ENCODE data around the gene ACADS. TPM values are rescaled to one million over a fixed set of nuclear protein-coding genes. Genes with fewer than 3 reads are reported as not detected.

ACADS gene
- total RNA-seq, 1 experiment from 2014 or later = 11.0 TPM

DNA sequence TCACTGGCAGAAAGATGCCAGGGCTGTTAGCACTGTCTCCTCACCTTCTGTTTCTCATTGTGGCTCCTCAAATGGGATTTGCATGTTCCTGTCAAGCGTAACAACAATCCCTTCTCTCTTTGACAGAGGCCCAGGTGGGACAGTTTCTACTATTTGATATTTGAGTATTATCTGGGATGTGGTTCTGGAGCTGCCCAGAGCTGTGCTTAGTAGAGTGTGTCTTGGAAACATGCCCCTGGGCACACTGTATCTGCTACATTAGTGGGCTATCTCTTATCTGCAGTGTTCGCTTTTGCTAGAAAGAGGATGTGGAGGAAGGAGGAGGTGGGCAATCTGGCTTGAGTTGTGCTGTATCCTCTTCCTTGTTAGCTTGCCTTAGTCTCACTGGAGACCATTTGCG, 3.8 kb upstream of the ACADS start:
- H3K27ac Mint-ChIP-seq = no peak overlapping the region
- CTCF ChIA-PET = no interaction called here
- H3K4me3 Mint-ChIP-seq = no peak overlapping the region
- POLR2A ChIA-PET = no interaction called here
- no peaks in the 10 kb centered on the region for H3K9me3 Mint-ChIP-seq
- peaks cover 4% of the 10 kb centered on the region; the same call in 1 of the 2 replicates for H3K27me3 Mint-ChIP-seq (ENCODE audit: low read depth)
- peaks cover 61% of the 10 kb centered on the region for H3K36me3 Mint-ChIP-seq
- no peak for ATAC-seq
- peaks cover 13% of the 10 kb centered on the region for H3K4me1 Mint-ChIP-seq
- TF ChIP-seq NFE2L1 (CRISPR knock-in tag; IDR thresholded peaks at IDR 0.05) (no peak), GTF2I (CRISPR knock-in tag; conservative IDR thresholded peaks at IDR 0.05) (no peak), ELF4 (CRISPR knock-in tag; IDR thresholded peaks at IDR 0.05; ENCODE audit: low read depth) (no peak), ZNF219 (CRISPR knock-in tag; IDR thresholded peaks at IDR 0.05; ENCODE audit: borderline replicate concordance) (no peak), HMGXB4 (CRISPR knock-in tag; IDR thresholded peaks at IDR 0.05) (no peak), NR2C2 (CRISPR knock-in tag; IDR thresholded peaks at IDR 0.05) (no peak), ZNF425 (CRISPR knock-in tag; conservative IDR thresholded peaks at IDR 0.05) (no peak), ZNF396 (CRISPR knock-in tag; IDR thresholded peaks at IDR 0.05; ENCODE audit: borderline replicate concordance) (no peak), ERG (CRISPR knock-in tag; IDR thresholded peaks at IDR 0.05) (no peak), USF2 (CRISPR knock-in tag; IDR thresholded peaks at IDR 0.05) (no peak)
- TF ChIP-seq, protein P1, sequence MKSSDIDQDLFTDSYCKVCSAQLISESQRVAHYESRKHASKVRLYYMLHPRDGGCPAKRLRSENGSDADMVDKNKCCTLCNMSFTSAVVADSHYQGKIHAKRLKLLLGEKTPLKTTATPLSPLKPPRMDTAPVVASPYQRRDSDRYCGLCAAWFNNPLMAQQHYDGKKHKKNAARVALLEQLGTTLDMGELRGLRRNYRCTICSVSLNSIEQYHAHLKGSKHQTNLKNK (CRISPR knock-in tag; IDR thresholded peaks at IDR 0.05) = no peak
- TF ChIP-seq, protein P2, sequence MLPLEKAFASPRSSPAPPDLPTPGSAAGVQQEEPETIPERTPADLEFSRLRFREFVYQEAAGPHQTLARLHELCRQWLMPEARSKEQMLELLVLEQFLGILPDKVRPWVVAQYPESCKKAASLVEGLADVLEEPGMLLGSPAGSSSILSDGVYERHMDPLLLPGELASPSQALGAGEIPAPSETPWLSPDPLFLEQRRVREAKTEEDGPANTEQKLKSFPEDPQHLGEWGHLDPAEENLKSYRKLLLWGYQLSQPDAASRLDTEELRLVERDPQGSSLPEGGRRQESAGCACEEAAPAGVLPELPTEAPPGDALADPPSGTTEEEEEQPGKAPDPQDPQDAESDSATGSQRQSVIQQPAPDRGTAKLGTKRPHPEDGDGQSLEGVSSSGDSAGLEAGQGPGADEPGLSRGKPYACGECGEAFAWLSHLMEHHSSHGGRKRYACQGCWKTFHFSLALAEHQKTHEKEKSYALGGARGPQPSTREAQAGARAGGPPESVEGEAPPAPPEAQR (CRISPR knock-in tag; IDR thresholded peaks at IDR 0.05) = no peak
- no peak for DNase-seq (ENCODE audit: low spot score)

DNA sequence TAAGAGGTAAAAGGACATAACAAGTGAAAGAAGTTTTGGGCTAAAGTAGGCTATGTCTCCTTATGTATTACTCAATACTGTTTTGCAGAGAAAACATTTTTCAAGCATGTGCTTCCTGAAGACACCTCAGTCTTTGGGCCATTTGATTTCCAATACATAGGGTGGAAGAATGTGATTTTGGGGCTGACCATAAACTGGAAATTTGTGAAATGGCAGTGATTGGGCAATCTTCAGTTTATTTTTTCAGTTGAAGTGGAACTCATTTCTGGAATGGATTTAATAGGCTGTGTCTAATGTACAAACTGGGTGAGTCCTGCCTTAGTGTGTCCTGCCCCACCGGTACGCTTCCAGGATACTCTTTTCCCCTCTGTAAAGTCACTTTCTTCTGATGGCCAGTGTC, 2.8 kb upstream of the ACADS start:
- Mint-ChIP-seq H3K27ac (no peak overlapping the region), H3K9me3 (no peaks in the 10 kb centered on the region), H3K36me3 (peaks cover 52% of the 10 kb centered on the region), H3K27me3 (ENCODE audit: low read depth) (peaks cover 4% of the 10 kb centered on the region; the same call in 1 of the 2 replicates), H3K4me1 (peaks cover 13% of the 10 kb centered on the region), H3K4me3 (no peak overlapping the region)
- DNase-seq (ENCODE audit: low spot score) (no peak), ATAC-seq (no peak)
- ChIA-PET CTCF (no interaction called here), POLR2A (no interaction called here)
- no peak for TF ChIP-seq USF2 (CRISPR knock-in tag; IDR thresholded peaks at IDR 0.05)
- no peak for TF ChIP-seq NFYB (CRISPR knock-in tag; conservative IDR thresholded peaks at IDR 0.05; ENCODE audit: low read depth)
- TF ChIP-seq, protein P3, sequence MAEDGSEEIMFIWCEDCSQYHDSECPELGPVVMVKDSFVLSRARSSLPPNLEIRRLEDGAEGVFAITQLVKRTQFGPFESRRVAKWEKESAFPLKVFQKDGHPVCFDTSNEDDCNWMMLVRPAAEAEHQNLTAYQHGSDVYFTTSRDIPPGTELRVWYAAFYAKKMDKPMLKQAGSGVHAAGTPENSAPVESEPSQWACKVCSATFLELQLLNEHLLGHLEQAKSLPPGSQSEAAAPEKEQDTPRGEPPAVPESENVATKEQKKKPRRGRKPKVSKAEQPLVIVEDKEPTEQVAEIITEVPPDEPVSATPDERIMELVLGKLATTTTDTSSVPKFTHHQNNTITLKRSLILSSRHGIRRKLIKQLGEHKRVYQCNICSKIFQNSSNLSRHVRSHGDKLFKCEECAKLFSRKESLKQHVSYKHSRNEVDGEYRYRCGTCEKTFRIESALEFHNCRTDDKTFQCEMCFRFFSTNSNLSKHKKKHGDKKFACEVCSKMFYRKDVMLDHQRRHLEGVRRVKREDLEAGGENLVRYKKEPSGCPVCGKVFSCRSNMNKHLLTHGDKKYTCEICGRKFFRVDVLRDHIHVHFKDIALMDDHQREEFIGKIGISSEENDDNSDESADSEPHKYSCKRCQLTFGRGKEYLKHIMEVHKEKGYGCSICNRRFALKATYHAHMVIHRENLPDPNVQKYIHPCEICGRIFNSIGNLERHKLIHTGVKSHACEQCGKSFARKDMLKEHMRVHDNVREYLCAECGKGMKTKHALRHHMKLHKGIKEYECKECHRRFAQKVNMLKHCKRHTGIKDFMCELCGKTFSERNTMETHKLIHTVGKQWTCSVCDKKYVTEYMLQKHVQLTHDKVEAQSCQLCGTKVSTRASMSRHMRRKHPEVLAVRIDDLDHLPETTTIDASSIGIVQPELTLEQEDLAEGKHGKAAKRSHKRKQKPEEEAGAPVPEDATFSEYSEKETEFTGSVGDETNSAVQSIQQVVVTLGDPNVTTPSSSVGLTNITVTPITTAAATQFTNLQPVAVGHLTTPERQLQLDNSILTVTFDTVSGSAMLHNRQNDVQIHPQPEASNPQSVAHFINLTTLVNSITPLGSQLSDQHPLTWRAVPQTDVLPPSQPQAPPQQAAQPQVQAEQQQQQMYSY (CRISPR knock-in tag; IDR thresholded peaks at IDR 0.05) = no peak
- no peak for TF ChIP-seq MYBL2 (CRISPR knock-in tag; IDR thresholded peaks at IDR 0.05)
- TF ChIP-seq, protein P4, sequence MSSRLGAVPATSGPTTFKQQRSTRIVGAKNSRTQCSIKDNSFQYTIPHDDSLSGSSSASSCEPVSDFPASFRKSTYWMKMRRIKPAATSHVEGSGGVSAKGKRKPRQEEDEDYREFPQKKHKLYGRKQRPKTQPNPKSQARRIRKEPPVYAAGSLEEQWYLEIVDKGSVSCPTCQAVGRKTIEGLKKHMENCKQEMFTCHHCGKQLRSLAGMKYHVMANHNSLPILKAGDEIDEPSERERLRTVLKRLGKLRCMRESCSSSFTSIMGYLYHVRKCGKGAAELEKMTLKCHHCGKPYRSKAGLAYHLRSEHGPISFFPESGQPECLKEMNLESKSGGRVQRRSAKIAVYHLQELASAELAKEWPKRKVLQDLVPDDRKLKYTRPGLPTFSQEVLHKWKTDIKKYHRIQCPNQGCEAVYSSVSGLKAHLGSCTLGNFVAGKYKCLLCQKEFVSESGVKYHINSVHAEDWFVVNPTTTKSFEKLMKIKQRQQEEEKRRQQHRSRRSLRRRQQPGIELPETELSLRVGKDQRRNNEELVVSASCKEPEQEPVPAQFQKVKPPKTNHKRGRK (CRISPR knock-in tag; IDR thresholded peaks at IDR 0.05; ENCODE audit: borderline replicate concordance) = no peak
- TF ChIP-seq, protein P5, sequence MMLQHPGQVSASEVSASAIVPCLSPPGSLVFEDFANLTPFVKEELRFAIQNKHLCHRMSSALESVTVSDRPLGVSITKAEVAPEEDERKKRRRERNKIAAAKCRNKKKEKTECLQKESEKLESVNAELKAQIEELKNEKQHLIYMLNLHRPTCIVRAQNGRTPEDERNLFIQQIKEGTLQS (CRISPR knock-in tag; conservative IDR thresholded peaks at IDR 0.05) = no peak

Data from WTC11 (cell line).